Osteocyte (in vitro differentiated cells): ENCODE results near the gene B3GAT3. TPM values are rescaled to one million over a fixed set of nuclear protein-coding genes. Genes with fewer than 3 reads are reported as not detected.

Experiments used
- DNase-seq: peaks from one replicate; pipeline ENCODE4 v3.0.0; 2021; ENCODE audit warnings: mixed read lengths; ENCODE audit not compliant: unreplicated experiment; ENCODE audit errors: extremely low spot score
- H3K27ac Mint-ChIP-seq: one replicate; pipeline ENCODE4 v1.8.0; 2021; ENCODE audit warnings: mild to moderate bottlenecking, mixed read lengths; ENCODE audit not compliant: unreplicated experiment
- H3K27me3 Mint-ChIP-seq: one replicate; pipeline ENCODE4 v1.8.0; 2021; ENCODE audit warnings: mixed read lengths; ENCODE audit not compliant: unreplicated experiment
- H3K36me3 Mint-ChIP-seq: one replicate; pipeline ENCODE4 v1.8.0; 2021; ENCODE audit warnings: mixed read lengths; ENCODE audit not compliant: unreplicated experiment
- H3K4me1 Mint-ChIP-seq: one replicate; pipeline ENCODE4 v1.8.0; 2021; ENCODE audit warnings: mixed read lengths; ENCODE audit not compliant: unreplicated experiment
- H3K4me3 Mint-ChIP-seq: one replicate; pipeline ENCODE4 v1.8.0; 2021; ENCODE audit warnings: mild to moderate bottlenecking, moderate library complexity, mixed read lengths; ENCODE audit not compliant: unreplicated experiment
- H3K9me3 Mint-ChIP-seq: one replicate; pipeline ENCODE4 v1.8.0; 2021; ENCODE audit warnings: mixed read lengths; ENCODE audit not compliant: unreplicated experiment
- CTCF ChIP-seq: fragments of 200-600 bp; sonication (generic); IDR thresholded peaks from 2 replicates; pipeline ENCODE4 v1.5.0; 2021; ENCODE audit warnings: antibody characterized with exemption, mild to moderate bottlenecking, moderate library complexity
- total RNA-seq: library from RNA; stranded (reverse); gene quantifications from 2 replicates; pipeline ENCODE4 v1.2.1, GENCODE V29; 2021

B3GAT3 gene
- total RNA-seq, 1 donor from 2014 or later, result 35.8 TPM

DNA sequence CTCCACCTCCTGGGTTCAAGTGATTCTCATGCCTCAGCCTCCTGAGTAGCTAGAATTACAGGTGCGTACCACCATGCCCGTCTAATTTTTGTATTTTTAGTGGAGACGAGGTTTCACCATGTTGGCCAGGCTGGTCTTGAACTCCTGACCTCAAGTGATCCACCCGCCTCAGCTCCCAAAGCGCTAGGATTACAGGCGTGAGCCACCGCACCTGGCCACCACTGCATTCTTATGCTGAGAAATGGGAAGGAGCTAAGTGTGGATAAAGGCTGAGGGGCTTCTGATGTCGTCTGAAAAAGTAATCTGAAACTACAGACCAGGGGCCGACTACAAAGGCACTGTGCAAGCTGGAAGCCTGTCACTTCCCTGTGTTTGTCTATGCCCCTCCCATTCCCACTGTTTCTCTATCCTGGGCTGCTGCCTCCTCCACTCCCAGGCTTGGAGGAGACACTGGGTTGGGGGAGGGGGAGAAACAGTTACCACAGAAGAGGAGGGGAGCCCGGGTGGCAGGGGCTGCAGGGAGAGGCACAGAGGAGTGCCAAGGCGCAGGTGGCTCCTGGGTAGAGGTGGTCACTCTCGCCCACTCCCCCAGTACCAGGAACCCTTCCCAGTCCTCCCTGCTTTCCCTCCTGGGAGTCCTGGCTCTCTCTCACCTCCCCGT is 17.2 kb downstream of the B3GAT3 start:
- no peak for DNase-seq
- Mint-ChIP-seq H3K36me3 (peaks cover 20% of the 10 kb centered on the region), H3K4me1 (peaks cover 22% of the 10 kb centered on the region), H3K27ac (no peak overlapping the region), H3K27me3 (no peaks in the 10 kb centered on the region), H3K9me3 (no peaks in the 10 kb centered on the region), H3K4me3 (no peak overlapping the region)
- TF ChIP-seq CTCF, result no peak

GRCh38 chr11:62603776-62604299 is 17.9 kb downstream of the B3GAT3 start:
- TF ChIP-seq CTCF, result no peak
- H3K36me3 Mint-ChIP-seq, result peaks cover 25% of the 10 kb centered on the region
- H3K4me1 Mint-ChIP-seq, result peaks cover 30% of the 10 kb centered on the region
- H3K9me3 Mint-ChIP-seq, result no peaks in the 10 kb centered on the region
- no peaks in the 10 kb centered on the region for H3K27me3 Mint-ChIP-seq
- no peak for DNase-seq
- no peak overlapping the region for H3K4me3 Mint-ChIP-seq
- no peak overlapping the region for H3K27ac Mint-ChIP-seq

DNA sequence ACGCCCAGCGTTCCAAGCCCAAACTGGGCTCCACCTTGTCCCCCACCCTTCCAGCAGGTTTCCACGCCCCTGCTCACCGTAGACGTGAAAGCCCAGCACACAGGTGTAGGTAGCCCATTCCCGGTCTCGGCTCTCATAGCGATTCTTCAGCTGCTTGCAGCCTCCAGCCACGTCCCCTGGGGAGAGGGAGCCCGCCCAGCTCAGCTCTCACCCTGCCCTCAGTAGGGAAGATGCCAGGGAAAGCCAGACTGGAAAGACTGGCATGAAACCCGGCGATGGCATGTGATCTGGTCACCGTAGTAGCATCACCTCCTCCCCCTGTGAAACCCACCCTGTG is 18.7 kb downstream of the B3GAT3 start:
- peaks cover 30% of the 10 kb centered on the region for H3K36me3 Mint-ChIP-seq
- no peaks in the 10 kb centered on the region for H3K27me3 Mint-ChIP-seq
- TF ChIP-seq CTCF, result no peak
- H3K4me3 Mint-ChIP-seq, result peak overlapping the region; percentile 40
- no peak for DNase-seq
- H3K9me3 Mint-ChIP-seq, result no peaks in the 10 kb centered on the region
- H3K27ac Mint-ChIP-seq, result no peak overlapping the region
- peaks cover 32% of the 10 kb centered on the region for H3K4me1 Mint-ChIP-seq

DNA sequence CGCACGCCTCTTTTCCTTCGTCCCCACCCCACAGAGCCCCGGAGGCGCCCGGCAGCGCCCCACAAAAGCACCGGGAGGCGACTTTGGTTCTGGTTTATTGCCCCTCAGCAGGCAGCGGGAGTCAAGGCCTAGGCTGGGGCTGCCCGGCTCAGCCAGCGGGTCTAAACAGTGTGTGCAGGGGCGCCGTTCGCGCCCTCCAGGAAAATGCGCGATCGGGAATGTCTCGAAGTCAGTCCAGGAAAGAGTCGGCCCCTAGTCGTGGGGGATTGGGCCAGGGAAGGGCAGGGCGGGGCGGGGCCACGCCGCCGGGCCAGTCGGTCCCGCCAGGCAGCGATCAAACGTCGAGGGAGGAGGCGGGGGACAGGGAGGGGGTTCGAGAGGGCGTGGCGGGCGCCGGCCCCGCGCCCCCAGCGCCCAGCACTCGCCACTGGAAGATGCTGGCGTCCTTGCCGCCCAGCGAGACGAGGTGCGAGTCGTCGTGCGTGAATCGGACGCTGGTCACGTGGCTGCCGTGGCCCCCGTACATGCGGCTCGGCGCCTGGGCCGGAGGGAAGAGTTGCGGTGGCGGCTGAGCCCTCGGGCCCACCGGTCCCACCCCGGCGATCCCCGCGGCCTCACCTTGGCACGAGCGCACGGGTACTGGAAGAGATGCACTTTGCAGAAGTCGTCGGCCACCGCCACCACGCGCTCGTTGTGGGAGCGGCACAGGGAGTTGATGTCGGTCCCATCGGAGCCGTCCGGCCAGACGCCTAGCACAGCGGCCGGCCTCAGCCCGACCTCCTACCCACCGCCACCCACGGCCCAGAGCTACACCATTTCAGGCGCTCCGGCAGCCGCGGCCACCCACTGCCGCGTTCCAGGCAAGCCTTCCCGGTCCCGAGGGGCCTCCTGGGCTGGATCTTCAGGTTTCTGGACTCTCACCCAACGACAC is 19.4 kb downstream of the B3GAT3 start:
- H3K4me1 Mint-ChIP-seq, result peaks cover 32% of the 10 kb centered on the region
- DNase-seq, result no peak
- no peaks in the 10 kb centered on the region for H3K9me3 Mint-ChIP-seq
- H3K4me3 Mint-ChIP-seq, result peak overlapping the region; percentile 84
- no peak for TF ChIP-seq CTCF
- peaks cover 31% of the 10 kb centered on the region for H3K36me3 Mint-ChIP-seq
- peak overlapping the region; percentile 96 for H3K27ac Mint-ChIP-seq
- no peaks in the 10 kb centered on the region for H3K27me3 Mint-ChIP-seq
